HepG2 (cell line): ENCODE data around the gene PHF3. TPM values are rescaled to one million over a fixed set of nuclear protein-coding genes. Genes with fewer than 3 reads are reported as not detected.

Experiments used
- BRD4 ChIP-seq: sonication (generic); formaldehyde crosslinking; IDR thresholded peaks from 2 replicates; pipeline ENCODE4 v1.4.0; 2020; ENCODE audit warnings: missing genetic modification reagents
- CBX5 ChIP-seq: sonication (generic); formaldehyde crosslinking; IDR thresholded peaks from 2 replicates; pipeline ENCODE4 v1.4.0; 2020; ENCODE audit warnings: missing genetic modification reagents, borderline replicate concordance
- CHD2 ChIP-seq: IDR thresholded peaks from 2 replicates; pipeline ENCODE4 v1.6.1; 2011; ENCODE audit warnings: low read depth, low read length, improper control_type of control experiment
- FLYWCH1 ChIP-seq: sonication (generic); formaldehyde crosslinking; IDR thresholded peaks from 2 replicates; pipeline ENCODE4 v1.8.1; 2023; ENCODE audit warnings: mild to moderate bottlenecking, missing genetic modification reagents
- HDAC1 ChIP-seq: sonication (generic); formaldehyde crosslinking; IDR thresholded peaks from 2 replicates; pipeline ENCODE4 v1.5.1; 2020; ENCODE audit warnings: mild to moderate bottlenecking, missing genetic modification reagents
- NBN ChIP-seq: fragments of 450-650 bp; conservative IDR thresholded peaks from 2 replicates; pipeline ENCODE4 v1.6.1; 2017
- NFE2L1 ChIP-seq: sonication (generic); formaldehyde crosslinking; IDR thresholded peaks from 2 replicates; pipeline ENCODE4 v1.4.0; 2020; ENCODE audit warnings: missing genetic modification reagents, mild to moderate bottlenecking, borderline replicate concordance
- PATZ1 ChIP-seq: sonication (generic); formaldehyde crosslinking; IDR thresholded peaks from 2 replicates; pipeline ENCODE4 v1.4.0; 2020; ENCODE audit warnings: missing genetic modification reagents
- RFX5 ChIP-seq: IDR thresholded peaks from 2 replicates; pipeline ENCODE4 v1.6.1; 2011; ENCODE audit warnings: low read depth, low read length, improper control_type of control experiment
- SAP130 ChIP-seq: IDR thresholded peaks from 2 replicates; pipeline ENCODE4 v1.6.1; 2016; ENCODE audit warnings: low read depth
- TBX3 ChIP-seq: fragments of 450-650 bp; IDR thresholded peaks from 2 replicates; pipeline ENCODE4 v1.6.1; 2017; ENCODE audit warnings: antibody characterized with exemption, mild to moderate bottlenecking, inconsistent platforms, borderline replicate concordance
- ZNF101 ChIP-seq: sonication (generic); formaldehyde crosslinking; IDR thresholded peaks from 2 replicates; pipeline ENCODE4 v1.4.0; 2020; ENCODE audit warnings: mild to moderate bottlenecking, low read depth, missing genetic modification reagents, borderline replicate concordance
- ZNF276 ChIP-seq: sonication (generic); formaldehyde crosslinking; IDR thresholded peaks from 2 replicates; pipeline ENCODE4 v1.4.0; 2020; ENCODE audit warnings: mild to moderate bottlenecking, low read depth, missing genetic modification reagents
- ZNF496 ChIP-seq: sonication (generic); formaldehyde crosslinking; IDR thresholded peaks from 2 replicates; pipeline ENCODE4 v1.8.1; 2023; ENCODE audit warnings: mild to moderate bottlenecking, moderate library complexity, missing genetic modification reagents; ENCODE audit not compliant: insufficient replicate concordance
- ZNF510 ChIP-seq: sonication (generic); formaldehyde crosslinking; IDR thresholded peaks from 2 replicates; pipeline ENCODE4 v1.4.0; 2020; ENCODE audit warnings: low read depth, mild to moderate bottlenecking, missing genetic modification reagents
- ZNF644 ChIP-seq: IDR thresholded peaks from 2 replicates; pipeline ENCODE4 v1.6.1; 2016; ENCODE audit warnings: low read depth
- polyA plus RNA-seq, 8 experiments: library from polyadenylated mRNA; depleted of rRNA in 3 of 8; stranded (reverse) in 7 of 8; unstranded in 1 of 8; fragments of >200 nt; fragmentation: Illumina TruSeq in 4 of 8; extraction: Trizol in 4 of 8; gene quantifications; 2 replicates each; pipeline versions ENCODE4 v1.2.1 to v1.2.3, GENCODE V29; 2011 to 2016; ENCODE audit warnings: low read depth in 4 of 8, missing spikeins in 1 of 8, mixed read lengths in 1 of 8; ENCODE audit not compliant: insufficient read depth in 1 of 8
- total RNA-seq, 5 experiments: library from RNA; depleted of rRNA; stranded (reverse); fragments of >200 nt; fragmentation: Illumina TruSeq; extraction: Trizol; gene quantifications; 2 replicates each; pipeline ENCODE4 v1.2.3, GENCODE V29; 2016; ENCODE audit warnings: low read depth in 1 of 5
- TF ChIP-seq, protein P1 (sequence below): sonication (generic); formaldehyde crosslinking; IDR thresholded peaks from 2 replicates; pipeline ENCODE4 v1.4.0; 2020; ENCODE audit warnings: low read depth, mild to moderate bottlenecking, missing genetic modification reagents
- TF ChIP-seq, protein P2 (sequence below): sonication (generic); formaldehyde crosslinking; IDR thresholded peaks from 2 replicates; pipeline ENCODE4 v1.8.0; 2022; ENCODE audit warnings: mild to moderate bottlenecking, missing genetic modification reagents, moderate library complexity
- TF ChIP-seq, protein P3 (sequence below): sonication (generic); formaldehyde crosslinking; IDR thresholded peaks from 2 replicates; pipeline ENCODE4 v1.8.1; 2023; ENCODE audit warnings: mild to moderate bottlenecking, missing genetic modification reagents
- TF ChIP-seq, protein P4 (sequence below): sonication (generic); formaldehyde crosslinking; IDR thresholded peaks from 2 replicates; pipeline ENCODE4 v1.4.0; 2020; ENCODE audit warnings: missing genetic modification reagents
- TF ChIP-seq, protein P5 (sequence below): sonication (generic); formaldehyde crosslinking; IDR thresholded peaks from 2 replicates; pipeline ENCODE4 v1.5.0; 2020; ENCODE audit warnings: mild to moderate bottlenecking, low read depth, missing genetic modification reagents, borderline replicate concordance

PHF3 gene
- total and polyA plus RNA-seq, 2 of the 13 experiments (the other 11 are each of a cell fraction or from before 2014, with no cell fraction given) = 19.8 to 70.4 TPM

DNA sequence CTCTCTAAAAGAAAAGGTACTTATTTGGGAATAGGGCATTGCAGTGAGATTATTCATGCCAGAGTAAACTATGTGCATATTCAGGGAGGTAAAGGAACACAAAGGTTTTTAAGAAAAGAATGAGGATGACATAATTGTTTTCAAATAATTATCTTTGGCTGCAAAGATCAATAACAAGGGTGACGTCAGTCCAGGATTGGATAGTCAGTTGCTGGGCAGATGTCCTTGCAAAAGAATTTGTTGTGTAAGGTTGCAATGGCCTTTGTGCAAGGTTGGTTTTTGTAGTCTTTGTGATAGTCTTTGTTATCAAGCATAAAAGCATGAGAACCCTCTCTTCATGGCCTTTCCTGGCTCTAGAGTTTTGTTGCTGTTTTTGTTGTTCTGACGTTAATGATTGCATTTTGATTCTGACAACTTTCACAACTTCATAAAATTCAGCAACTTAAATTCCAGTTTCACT, 45.6 kb upstream of the PHF3 start (continued):
- no peak for TF ChIP-seq CHD2
- TF ChIP-seq, protein P1, sequence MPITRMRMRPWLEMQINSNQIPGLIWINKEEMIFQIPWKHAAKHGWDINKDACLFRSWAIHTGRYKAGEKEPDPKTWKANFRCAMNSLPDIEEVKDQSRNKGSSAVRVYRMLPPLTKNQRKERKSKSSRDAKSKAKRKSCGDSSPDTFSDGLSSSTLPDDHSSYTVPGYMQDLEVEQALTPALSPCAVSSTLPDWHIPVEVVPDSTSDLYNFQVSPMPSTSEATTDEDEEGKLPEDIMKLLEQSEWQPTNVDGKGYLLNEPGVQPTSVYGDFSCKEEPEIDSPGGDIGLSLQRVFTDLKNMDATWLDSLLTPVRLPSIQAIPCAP (CRISPR knock-in tag) = no peak
- no peak for TF ChIP-seq ZNF510 (CRISPR knock-in tag)
- TF ChIP-seq TBX3 = no peak
- TF ChIP-seq ZNF276 (CRISPR knock-in tag) = no peak
- peak; percentile 80 for TF ChIP-seq SAP130
- no peak for TF ChIP-seq FLYWCH1 (CRISPR knock-in tag)
- TF ChIP-seq NFE2L1 = no peak
- TF ChIP-seq, protein P2, sequence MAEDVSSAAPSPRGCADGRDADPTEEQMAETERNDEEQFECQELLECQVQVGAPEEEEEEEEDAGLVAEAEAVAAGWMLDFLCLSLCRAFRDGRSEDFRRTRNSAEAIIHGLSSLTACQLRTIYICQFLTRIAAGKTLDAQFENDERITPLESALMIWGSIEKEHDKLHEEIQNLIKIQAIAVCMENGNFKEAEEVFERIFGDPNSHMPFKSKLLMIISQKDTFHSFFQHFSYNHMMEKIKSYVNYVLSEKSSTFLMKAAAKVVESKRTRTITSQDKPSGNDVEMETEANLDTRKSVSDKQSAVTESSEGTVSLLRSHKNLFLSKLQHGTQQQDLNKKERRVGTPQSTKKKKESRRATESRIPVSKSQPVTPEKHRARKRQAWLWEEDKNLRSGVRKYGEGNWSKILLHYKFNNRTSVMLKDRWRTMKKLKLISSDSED (CRISPR knock-in tag) = no peak
- no peak for TF ChIP-seq ZNF496 (CRISPR knock-in tag)
- TF ChIP-seq, protein P3, sequence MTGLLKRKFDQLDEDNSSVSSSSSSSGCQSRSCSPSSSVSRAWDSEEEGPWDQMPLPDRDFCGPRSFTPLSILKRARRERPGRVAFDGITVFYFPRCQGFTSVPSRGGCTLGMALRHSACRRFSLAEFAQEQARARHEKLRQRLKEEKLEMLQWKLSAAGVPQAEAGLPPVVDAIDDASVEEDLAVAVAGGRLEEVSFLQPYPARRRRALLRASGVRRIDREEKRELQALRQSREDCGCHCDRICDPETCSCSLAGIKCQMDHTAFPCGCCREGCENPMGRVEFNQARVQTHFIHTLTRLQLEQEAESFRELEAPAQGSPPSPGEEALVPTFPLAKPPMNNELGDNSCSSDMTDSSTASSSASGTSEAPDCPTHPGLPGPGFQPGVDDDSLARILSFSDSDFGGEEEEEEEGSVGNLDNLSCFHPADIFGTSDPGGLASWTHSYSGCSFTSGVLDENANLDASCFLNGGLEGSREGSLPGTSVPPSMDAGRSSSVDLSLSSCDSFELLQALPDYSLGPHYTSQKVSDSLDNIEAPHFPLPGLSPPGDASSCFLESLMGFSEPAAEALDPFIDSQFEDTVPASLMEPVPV (CRISPR knock-in tag) = no peak
- peak; percentile 64; the same call in 1 of the 2 replicates for TF ChIP-seq HDAC1 (CRISPR knock-in tag)
- TF ChIP-seq, protein P4, sequence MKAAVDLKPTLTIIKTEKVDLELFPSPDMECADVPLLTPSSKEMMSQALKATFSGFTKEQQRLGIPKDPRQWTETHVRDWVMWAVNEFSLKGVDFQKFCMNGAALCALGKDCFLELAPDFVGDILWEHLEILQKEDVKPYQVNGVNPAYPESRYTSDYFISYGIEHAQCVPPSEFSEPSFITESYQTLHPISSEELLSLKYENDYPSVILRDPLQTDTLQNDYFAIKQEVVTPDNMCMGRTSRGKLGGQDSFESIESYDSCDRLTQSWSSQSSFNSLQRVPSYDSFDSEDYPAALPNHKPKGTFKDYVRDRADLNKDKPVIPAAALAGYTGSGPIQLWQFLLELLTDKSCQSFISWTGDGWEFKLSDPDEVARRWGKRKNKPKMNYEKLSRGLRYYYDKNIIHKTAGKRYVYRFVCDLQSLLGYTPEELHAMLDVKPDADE (CRISPR knock-in tag) = no peak
- TF ChIP-seq CBX5 (CRISPR knock-in tag) = 0 out of 2 replicates have a peak, but pooled peaks have one; percentile 25
- TF ChIP-seq PATZ1 (CRISPR knock-in tag) = no peak
- TF ChIP-seq ZNF644 (CRISPR knock-in tag) = peak; percentile 98
- TF ChIP-seq ZNF101 = no peak
- no peak for TF ChIP-seq BRD4 (CRISPR knock-in tag)
- TF ChIP-seq, protein P5, sequence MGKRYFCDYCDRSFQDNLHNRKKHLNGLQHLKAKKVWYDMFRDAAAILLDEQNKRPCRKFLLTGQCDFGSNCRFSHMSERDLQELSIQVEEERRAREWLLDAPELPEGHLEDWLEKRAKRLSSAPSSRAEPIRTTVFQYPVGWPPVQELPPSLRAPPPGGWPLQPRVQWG = no peak
- peak; percentile 100 for TF ChIP-seq RFX5
- TF ChIP-seq NBN = no peak
